SK-N-SH (cell line): ENCODE measurements around the gene PRDM13. TPM values are rescaled to one million over a fixed set of nuclear protein-coding genes. Genes with fewer than 3 reads are reported as not detected.

ENCODE experiments used
- CTCF ChIA-PET: fragments of 300-600, 350-600 bp; formaldehyde crosslinking; extraction: SDS; loops from one replicate; lab custom pipeline; 2021; lab: Yijun Ruan, JAX
- POLR2A ChIA-PET: fragments of 350-600 bp; sonication (Branson Sonifier 250); formaldehyde crosslinking; extraction: SDS; loops from one replicate; lab custom pipeline; 2020; ENCODE audit warnings: antibody characterized with exemption, inconsistent platforms; lab: Yijun Ruan, JAX
- DNase-seq: peaks from one replicate; pipeline ENCODE4 v3.0.0; 2012
- H2AFZ ChIP-seq: fragments of 200-600 bp; sonication (generic); 2 replicates; pipeline ENCODE4 v1.8.1; 2016; ENCODE audit warnings: antibody characterized with exemption, mild to moderate bottlenecking, low read depth
- H3F3A ChIP-seq: fragments of 200-600 bp; sonication (generic); replicated peaks from 2 replicates; pipeline ENCODE3; 2016; ENCODE audit warnings: antibody characterized with exemption, mild to moderate bottlenecking; ENCODE audit not compliant: insufficient read depth
- H3K27ac ChIP-seq, 2 experiments: fragments of 200-500 bp in 1 of 2; fragments of 200-600 bp in 1 of 2; sonication (Bioruptor generic) in 1 of 2; sonication (generic), shearing (Covaris generic) in 1 of 2; 2 replicates each; pipeline versions ENCODE4 v1.5.1 to v1.6.1; 2014 to 2016; ENCODE audit warnings: low read depth in 2 of 2, inconsistent platforms in 1 of 2, low read length in 1 of 2, mild to moderate bottlenecking in 1 of 2, mixed read lengths in 1 of 2
- H3K27me3 ChIP-seq: fragments of 200-600 bp; sonication (generic), shearing (Covaris generic); 2 replicates; pipeline ENCODE4 v1.6.1; 2016; ENCODE audit warnings: mixed run types; ENCODE audit not compliant: insufficient read depth
- H3K36me3 ChIP-seq, 2 experiments: fragments of 200-500 bp in 1 of 2; fragments of 200-600 bp in 1 of 2; sonication (Bioruptor generic) in 1 of 2; sonication (generic) in 1 of 2; replicated peaks in 1 of 2; 2 replicates each; pipeline versions ENCODE3 to v1.5.1; 2014 to 2016; ENCODE audit warnings: low read length in 1 of 2, mild to moderate bottlenecking in 1 of 2; ENCODE audit not compliant: insufficient read depth in 2 of 2, control insufficient read depth in 1 of 2
- H3K4me1 ChIP-seq, 2 experiments: fragments of 200-500 bp in 1 of 2; fragments of 200-600 bp in 1 of 2; sonication (Bioruptor generic) in 1 of 2; sonication (generic), shearing (Covaris generic) in 1 of 2; 2 replicates each; pipeline versions ENCODE4 v1.5.1 to v1.6.1; 2014 to 2016; ENCODE audit warnings: low read depth in 1 of 2, low read length in 1 of 2, mixed run types in 1 of 2; ENCODE audit not compliant: insufficient read depth in 2 of 2, control insufficient read depth in 1 of 2
- H3K4me2 ChIP-seq: fragments of 200-600 bp; sonication (generic), shearing (Covaris generic); 2 replicates; pipeline ENCODE4 v1.6.1; 2017; ENCODE audit warnings: mixed run types
- H3K4me3 ChIP-seq, 2 experiments: fragments of 200-500 bp in 1 of 2; fragments of 200-600 bp in 1 of 2; sonication (Bioruptor generic) in 1 of 2; sonication (generic), shearing (Covaris generic) in 1 of 2; 2 replicates each; pipeline versions ENCODE4 v1.5.1 to v1.8.1; 2014 to 2016; ENCODE audit warnings: low read depth in 2 of 2, inconsistent platforms in 1 of 2, low read length in 1 of 2, mild to moderate bottlenecking in 1 of 2, mixed read lengths in 1 of 2, moderate library complexity in 1 of 2
- H3K79me2 ChIP-seq: fragments of 200-600 bp; sonication (generic); 2 replicates; pipeline ENCODE4 v1.8.1; 2017; ENCODE audit warnings: mild to moderate bottlenecking; ENCODE audit not compliant: insufficient read depth
- H3K9ac ChIP-seq: fragments of 200-600 bp; sonication (generic); 2 replicates; pipeline ENCODE4 v1.6.1; 2017; ENCODE audit warnings: mixed run types
- H3K9me2 ChIP-seq: fragments of 200-600 bp; sonication (generic); 2 replicates; pipeline ENCODE4 v1.6.1; 2017; ENCODE audit warnings: mixed run types
- H3K9me3 ChIP-seq: fragments of 200-600 bp; sonication (generic); 2 replicates; pipeline ENCODE4 v1.6.1; 2017; ENCODE audit warnings: mixed run types, mild to moderate bottlenecking, moderate library complexity
- H4K20me1 ChIP-seq: fragments of 200-600 bp; sonication (generic); 2 replicates; pipeline ENCODE4 v1.6.1; 2017; ENCODE audit warnings: mild to moderate bottlenecking, mixed run types; ENCODE audit not compliant: insufficient read depth
- ELF1 ChIP-seq: IDR thresholded peaks from 2 replicates; pipeline ENCODE4 v1.4.0; 2012
- EP300 ChIP-seq, 2 experiments: IDR thresholded peaks; 2 replicates each; pipeline versions ENCODE4 v1.4.0 to v1.6.1; 2012; ENCODE audit warnings: borderline replicate concordance in 1 of 2, low read depth in 1 of 2, low read length in 1 of 2
- FOSL2 ChIP-seq: IDR thresholded peaks from 2 replicates; pipeline ENCODE4 v1.4.0; 2012; ENCODE audit warnings: low read depth, mild to moderate bottlenecking, moderate library complexity, borderline replicate concordance
- FOXJ3 ChIP-seq: sonication (generic); formaldehyde crosslinking; IDR thresholded peaks from 2 replicates; pipeline ENCODE4 v1.5.1; 2020; ENCODE audit warnings: mild to moderate bottlenecking, missing genetic modification reagents
- GABPA ChIP-seq: IDR thresholded peaks from 2 replicates; pipeline ENCODE4 v1.4.0; 2012; ENCODE audit warnings: low read depth, mild to moderate bottlenecking
- MXI1 ChIP-seq: IDR thresholded peaks from 2 replicates; pipeline ENCODE4 v1.6.1; 2012; ENCODE audit warnings: mild to moderate bottlenecking, low read depth, low read length, improper control_type of control experiment
- NFIC ChIP-seq: IDR thresholded peaks from 2 replicates; pipeline ENCODE4 v1.4.0; 2012; ENCODE audit warnings: borderline replicate concordance
- NRF1 ChIP-seq: IDR thresholded peaks from 2 replicates; pipeline ENCODE4 v1.6.1; 2012; ENCODE audit warnings: low read depth, mild to moderate bottlenecking, low read length
- POLR2AphosphoS5 ChIP-seq: IDR thresholded peaks from 2 replicates; pipeline ENCODE4 v1.6.1; 2012; ENCODE audit warnings: low read depth, low read length
- RAD21 ChIP-seq: IDR thresholded peaks from 2 replicates; pipeline ENCODE4 v1.6.1; 2012; ENCODE audit warnings: mild to moderate bottlenecking, low read length
- RCOR1 ChIP-seq: fragments of 150-350 bp; IDR thresholded peaks from 2 replicates; pipeline ENCODE4 v1.6.1; 2017; ENCODE audit warnings: antibody characterized with exemption, low read length
- RXRA ChIP-seq: IDR thresholded peaks from 2 replicates; pipeline ENCODE4 v1.4.0; 2012; ENCODE audit warnings: low read depth, mild to moderate bottlenecking, borderline replicate concordance
- SIN3A ChIP-seq: IDR thresholded peaks from 2 replicates; pipeline ENCODE4 v1.6.1; 2012; ENCODE audit warnings: low read depth, mild to moderate bottlenecking, low read length, moderate library complexity, borderline replicate concordance
- SMC3 ChIP-seq: IDR thresholded peaks from 2 replicates; pipeline ENCODE4 v1.6.1; 2012; ENCODE audit warnings: low read depth, low read length, improper control_type of control experiment
- TAF1 ChIP-seq: IDR thresholded peaks from 2 replicates; pipeline ENCODE4 v1.6.1; 2012; ENCODE audit warnings: low read depth, mild to moderate bottlenecking, low read length, moderate library complexity, borderline replicate concordance
- TCF12 ChIP-seq: IDR thresholded peaks from 2 replicates; pipeline ENCODE4 v1.4.0; 2012
- YY1 ChIP-seq: IDR thresholded peaks from 2 replicates; pipeline ENCODE4 v1.4.0; 2012; ENCODE audit warnings: low read depth, mild to moderate bottlenecking
- WGBS: methylation state at CpG from one replicate; pipeline ENCODE4 v1.1.6; 2017; ENCODE audit warnings: low lambda C conversion rate; 5-methylcytosine and 5-hydroxymethylcytosine counted together
- polyA plus RNA-seq, 3 experiments: library from polyadenylated mRNA; depleted of rRNA; stranded (reverse); fragments of >200 nt; gene quantifications; 2 replicates each; pipeline ENCODE4 v1.2.3, GENCODE V29; 2012
- TF ChIP-seq, protein P1 (sequence below): IDR thresholded peaks from 2 replicates; pipeline ENCODE4; 2012
- TF ChIP-seq, protein P2 (sequence below): fragments of 150-350 bp; IDR thresholded peaks from 2 replicates; pipeline ENCODE4 v1.6.1; 2016; ENCODE audit warnings: mild to moderate bottlenecking, low read depth, low read length
- TF ChIP-seq, protein P3 (sequence below): IDR thresholded peaks from 2 replicates; pipeline ENCODE4 v1.4.0; 2012; ENCODE audit warnings: low read depth
- TF ChIP-seq, protein P4 (sequence below): IDR thresholded peaks from 2 replicates; pipeline ENCODE4 v1.4.0; 2012; ENCODE audit warnings: low read depth, borderline replicate concordance

The PRDM13 gene
- polyA plus RNA-seq, 1 of the 3 experiments (the other 2 are of a cell fraction): 0.02 TPM

DNA sequence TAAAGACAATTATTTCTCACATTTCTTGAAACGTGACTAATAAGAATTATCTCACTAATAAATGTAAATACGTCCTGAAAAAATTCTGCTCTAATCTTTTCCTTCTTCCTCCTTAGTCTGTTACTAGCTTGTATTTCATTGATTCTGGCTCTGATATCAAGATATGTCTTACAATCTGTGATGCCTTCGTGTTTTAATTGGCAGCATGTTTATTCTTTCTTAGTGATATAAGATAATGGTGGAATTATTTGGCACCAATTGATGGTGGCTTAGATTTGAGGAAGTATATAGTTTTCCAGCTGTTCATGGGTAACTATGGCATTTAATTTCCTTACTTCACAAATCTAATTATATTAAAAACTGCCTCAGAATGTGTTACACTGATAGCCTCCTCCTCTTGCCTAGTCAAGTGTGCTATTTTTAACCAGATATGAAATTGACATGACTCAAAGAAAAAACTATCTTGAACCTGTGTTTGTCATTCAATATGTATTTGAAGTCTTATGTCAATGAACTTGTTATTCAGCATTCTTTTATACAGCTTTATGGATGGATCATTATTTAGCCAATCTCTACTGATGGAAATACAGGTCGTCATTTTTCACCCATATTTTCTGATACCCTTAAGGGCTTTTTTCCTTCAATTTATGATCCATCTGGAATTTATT, 43.4 kb upstream of the PRDM13 start (continued):
- TF ChIP-seq, protein P1, sequence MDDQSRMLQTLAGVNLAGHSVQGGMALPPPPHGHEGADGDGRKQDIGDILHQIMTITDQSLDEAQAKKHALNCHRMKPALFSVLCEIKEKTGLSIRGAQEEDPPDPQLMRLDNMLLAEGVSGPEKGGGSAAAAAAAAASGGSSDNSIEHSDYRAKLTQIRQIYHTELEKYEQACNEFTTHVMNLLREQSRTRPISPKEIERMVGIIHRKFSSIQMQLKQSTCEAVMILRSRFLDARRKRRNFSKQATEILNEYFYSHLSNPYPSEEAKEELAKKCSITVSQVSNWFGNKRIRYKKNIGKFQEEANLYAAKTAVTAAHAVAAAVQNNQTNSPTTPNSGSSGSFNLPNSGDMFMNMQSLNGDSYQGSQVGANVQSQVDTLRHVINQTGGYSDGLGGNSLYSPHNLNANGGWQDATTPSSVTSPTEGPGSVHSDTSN: no peak
- TF ChIP-seq SMC3: no peak

DNA sequence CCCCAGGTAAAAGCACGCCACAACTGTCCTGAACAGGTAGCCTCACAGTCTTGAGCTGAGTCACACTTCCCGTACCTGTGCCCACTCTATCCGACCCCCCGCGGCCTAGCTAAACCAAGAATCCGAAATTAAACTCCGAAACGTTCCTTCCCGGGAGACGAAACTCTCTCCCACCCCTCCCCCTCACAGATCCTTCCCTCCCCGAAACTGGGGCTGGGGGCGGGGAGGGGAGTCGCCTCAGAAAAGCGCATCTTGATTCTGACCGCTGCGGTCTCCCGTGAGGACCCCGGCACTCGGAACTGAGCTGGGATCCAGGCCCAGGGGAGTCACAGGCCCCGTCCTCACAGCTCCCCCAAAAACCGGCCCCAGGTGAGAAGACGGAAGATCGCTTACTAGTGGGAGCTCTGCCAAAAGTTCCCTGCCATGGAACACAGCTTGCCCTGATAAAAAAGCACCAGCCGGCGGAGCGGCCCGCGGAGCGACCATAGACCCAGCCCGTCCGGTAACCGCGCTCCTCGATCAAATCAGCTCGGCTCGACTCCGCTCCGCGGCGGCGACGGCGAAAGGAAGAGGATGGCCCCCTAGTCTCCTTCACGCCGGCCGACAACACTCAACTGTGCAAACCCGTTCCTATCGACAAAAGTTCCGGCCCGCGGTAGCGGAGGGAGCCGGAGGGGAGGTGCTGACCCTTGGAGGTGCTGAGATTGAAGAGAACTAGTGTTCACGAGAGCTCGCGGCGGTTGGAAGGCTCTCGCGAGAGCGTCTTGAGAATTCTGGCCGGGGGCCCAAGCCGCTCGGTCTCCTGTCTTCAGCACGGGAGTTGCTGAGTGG, 38.3 kb upstream of the PRDM13 start, which contains the start of gene CCNC:
Gene CCNC (minus strand): TSS at position 558 of the 831 bp plus-strand sequence. CDS start 133 bp downstream, at position 425.
- H3K79me2 ChIP-seq: peaks cover 52% of the 10 kb centered on the region
- H3K36me3 ChIP-seq: no peaks in the 10 kb centered on the region
- H2AFZ ChIP-seq: peak within 1 kb of the TSS; percentile 97
- H3K4me1 ChIP-seq: peaks cover 2 to 19% of the 10 kb centered on the region in 2 experiments; a peak in 2 of 4 replicates
- peak within 1 kb of the TSS; percentile 75 to 87 for H3K27ac ChIP-seq
- H3K9me2 ChIP-seq: no peaks in the 10 kb centered on the region
- CTCF ChIA-PET: interaction anchor here (0.7 to 2.0 kb wide), 8 partner anchors 14 to 242 kb away, joined by 3 to 6 read pairs (median 3); partner anchors contain the start of gene USP45
- H3F3A ChIP-seq: peaks cover 4% of the 10 kb centered on the region
- no peaks in the 10 kb centered on the region for H3K9me3 ChIP-seq
- H4K20me1 ChIP-seq: peaks cover 37% of the 10 kb centered on the region
- DNase-seq: peak; percentile 91
- no peaks in the 10 kb centered on the region for H3K27me3 ChIP-seq
- WGBS: 2% methylated on average over 51 of the region's 64 CpGs
- POLR2A ChIA-PET: interaction anchor here (0.5 to 1.5 kb wide), 15 partner anchors 8 to 219 kb away, joined by 3 to 7 read pairs (median 3); partner anchors contain the start of genes FAXC and PNISR
- peak within 1 kb of the TSS; percentile 83 for H3K4me2 ChIP-seq
- H3K4me3 ChIP-seq: peak within 1 kb of the TSS; percentile 95 to 96
- H3K9ac ChIP-seq: peak within 1 kb of the TSS; percentile 97
- TF ChIP-seq SIN3A (peak; percentile 96; the same call in 1 of the 2 replicates), NFIC (peak; percentile 74), TAF1 (peak; percentile 99), ELF1 (peak; percentile 53; the same call in 1 of the 2 replicates), RCOR1 (no peak), MXI1 (no peak; the same call in 1 of the 2 replicates), GABPA (peak; percentile 90), POLR2AphosphoS5 (peak; percentile 95), RAD21 (peak; percentile 5; the same call in 1 of the 2 replicates), YY1 (peak; percentile 64; the same call in 1 of the 2 replicates), SMC3 (0 out of 2 replicates have a peak, but pooled peaks have one; percentile 7), FOXJ3 (no peak), EP300 (IDR thresholded peaks at IDR 0.05; ENCODE audit: borderline replicate concordance in 1 of 2, low read depth in 1 of 2, low read length in 1 of 2) (0 out of 4 replicates have a peak, but pooled peaks of 1 of the 2 experiments have one; percentile 54), FOSL2 (no peak), NRF1 (no peak), TCF12 (peak; percentile 36; the same call in 1 of the 2 replicates), RXRA (peak; percentile 38; the same call in 1 of the 2 replicates)
- TF ChIP-seq, protein P2, sequence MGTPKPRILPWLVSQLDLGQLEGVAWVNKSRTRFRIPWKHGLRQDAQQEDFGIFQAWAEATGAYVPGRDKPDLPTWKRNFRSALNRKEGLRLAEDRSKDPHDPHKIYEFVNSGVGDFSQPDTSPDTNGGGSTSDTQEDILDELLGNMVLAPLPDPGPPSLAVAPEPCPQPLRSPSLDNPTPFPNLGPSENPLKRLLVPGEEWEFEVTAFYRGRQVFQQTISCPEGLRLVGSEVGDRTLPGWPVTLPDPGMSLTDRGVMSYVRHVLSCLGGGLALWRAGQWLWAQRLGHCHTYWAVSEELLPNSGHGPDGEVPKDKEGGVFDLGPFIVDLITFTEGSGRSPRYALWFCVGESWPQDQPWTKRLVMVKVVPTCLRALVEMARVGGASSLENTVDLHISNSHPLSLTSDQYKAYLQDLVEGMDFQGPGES: no peak
- TF ChIP-seq, protein P3, sequence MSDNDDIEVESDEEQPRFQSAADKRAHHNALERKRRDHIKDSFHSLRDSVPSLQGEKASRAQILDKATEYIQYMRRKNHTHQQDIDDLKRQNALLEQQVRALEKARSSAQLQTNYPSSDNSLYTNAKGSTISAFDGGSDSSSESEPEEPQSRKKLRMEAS: peak; percentile 82
- TF ChIP-seq, protein P4, sequence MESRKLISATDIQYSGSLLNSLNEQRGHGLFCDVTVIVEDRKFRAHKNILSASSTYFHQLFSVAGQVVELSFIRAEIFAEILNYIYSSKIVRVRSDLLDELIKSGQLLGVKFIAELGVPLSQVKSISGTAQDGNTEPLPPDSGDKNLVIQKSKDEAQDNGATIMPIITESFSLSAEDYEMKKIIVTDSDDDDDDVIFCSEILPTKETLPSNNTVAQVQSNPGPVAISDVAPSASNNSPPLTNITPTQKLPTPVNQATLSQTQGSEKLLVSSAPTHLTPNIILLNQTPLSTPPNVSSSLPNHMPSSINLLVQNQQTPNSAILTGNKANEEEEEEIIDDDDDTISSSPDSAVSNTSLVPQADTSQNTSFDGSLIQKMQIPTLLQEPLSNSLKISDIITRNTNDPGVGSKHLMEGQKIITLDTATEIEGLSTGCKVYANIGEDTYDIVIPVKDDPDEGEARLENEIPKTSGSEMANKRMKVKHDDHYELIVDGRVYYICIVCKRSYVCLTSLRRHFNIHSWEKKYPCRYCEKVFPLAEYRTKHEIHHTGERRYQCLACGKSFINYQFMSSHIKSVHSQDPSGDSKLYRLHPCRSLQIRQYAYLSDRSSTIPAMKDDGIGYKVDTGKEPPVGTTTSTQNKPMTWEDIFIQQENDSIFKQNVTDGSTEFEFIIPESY: peak; percentile 98
- TF ChIP-seq, protein P1: peak; percentile 70
